Hepatocyte (in vitro differentiated cells): ENCODE results near the gene SERPINB6. TPM values are rescaled to one million over a fixed set of nuclear protein-coding genes. Genes with fewer than 3 reads are reported as not detected.

Experiments used
- DNase-seq: peaks from one replicate; pipeline ENCODE4 v3.0.0-alpha.2; 2016; ENCODE audit warnings: low spot score
- H2AFZ ChIP-seq: fragments of 200-600 bp; sonication (generic); 2 replicates; pipeline ENCODE4 v1.6.0; 2016; ENCODE audit warnings: antibody characterized with exemption, mild to moderate bottlenecking
- H3K27ac ChIP-seq: fragments of 200-600 bp; sonication (generic); 2 replicates; pipeline ENCODE4 v1.5.1; 2016; ENCODE audit warnings: mild to moderate bottlenecking
- H3K27me3 ChIP-seq: fragments of 200-600 bp; sonication (generic); 2 replicates; pipeline ENCODE4 v1.6.1; 2016
- H3K36me3 ChIP-seq: fragments of 200-600 bp; sonication (generic); replicated peaks from 2 replicates; pipeline ENCODE4 v1.5.1; 2016; ENCODE audit warnings: low read depth; ENCODE audit not compliant: insufficient read depth
- H3K4me1 ChIP-seq: fragments of 200-600 bp; sonication (generic); 2 replicates; pipeline ENCODE4 v1.5.1; 2016; ENCODE audit warnings: mild to moderate bottlenecking, moderate library complexity; ENCODE audit not compliant: insufficient read depth
- H3K4me2 ChIP-seq: fragments of 200-600 bp; sonication (generic); 2 replicates; pipeline ENCODE4 v1.6.0; 2016
- H3K4me3 ChIP-seq: fragments of 200-600 bp; sonication (generic); 2 replicates; pipeline ENCODE4 v1.5.1; 2016; ENCODE audit warnings: mild to moderate bottlenecking
- H3K79me2 ChIP-seq: fragments of 200-600 bp; sonication (generic); 2 replicates; pipeline ENCODE4 v1.6.0; 2017; ENCODE audit warnings: mild to moderate bottlenecking
- H3K9me2 ChIP-seq: fragments of 200-600 bp; sonication (generic); replicated peaks from 2 replicates; pipeline ENCODE4 v1.6.0; 2017; ENCODE audit warnings: mild to moderate bottlenecking; ENCODE audit not compliant: insufficient read depth
- H3K9me3 ChIP-seq: fragments of 200-600 bp; sonication (generic); 2 replicates; pipeline ENCODE4 v1.5.1; 2016; ENCODE audit warnings: low read depth, mild to moderate bottlenecking
- H4K20me1 ChIP-seq: fragments of 200-600 bp; sonication (generic); 2 replicates; pipeline ENCODE4 v1.6.0; 2016; ENCODE audit warnings: mild to moderate bottlenecking; ENCODE audit not compliant: insufficient read depth, poor library complexity, severe bottlenecking
- EZH2 ChIP-seq: fragments of 200-600 bp; sonication (generic); IDR thresholded peaks from 2 replicates; pipeline ENCODE4 v1.6.1; 2016; ENCODE audit warnings: antibody characterized with exemption, mild to moderate bottlenecking, borderline replicate concordance
- EZH2phosphoT487 ChIP-seq: fragments of 200-600 bp; sonication (generic); IDR thresholded peaks from one replicate; pipeline ENCODE4 v1.6.1; 2018; ENCODE audit warnings: antibody characterized with exemption, mild to moderate bottlenecking, low read depth, moderate library complexity; ENCODE audit not compliant: unreplicated experiment, severe bottlenecking
- WGBS: methylation state at CpG from one replicate; pipeline ENCODE4 v1.1.6; 2016; ENCODE audit warnings: low lambda C conversion rate; ENCODE audit errors: missing lambda C conversion rate; 5-methylcytosine and 5-hydroxymethylcytosine counted together
- polyA plus RNA-seq: library from polyadenylated mRNA; unstranded; fragments of >200 nt; fragmentation: Nextera tagmentation; extraction: Ambion mirVana; gene quantifications from 2 replicates; pipeline ENCODE4 v1.2.1, GENCODE V29; 2016
- total RNA-seq: library from RNA; depleted of rRNA; stranded (reverse); fragments of >200 nt; gene quantifications from 2 replicates; pipeline ENCODE4 v1.2.3, GENCODE V29; 2014
- TF ChIP-seq, protein P1 (sequence below): fragments of 200-600 bp; sonication (generic); IDR thresholded peaks from 2 replicates; pipeline ENCODE4 v1.5.1; 2016; ENCODE audit warnings: antibody characterized with exemption, mild to moderate bottlenecking; ENCODE audit not compliant: poor library complexity

SERPINB6 gene
- total and polyA plus RNA-seq, 2 experiments from 2014 or later: 87.9 to 109 TPM

DNA sequence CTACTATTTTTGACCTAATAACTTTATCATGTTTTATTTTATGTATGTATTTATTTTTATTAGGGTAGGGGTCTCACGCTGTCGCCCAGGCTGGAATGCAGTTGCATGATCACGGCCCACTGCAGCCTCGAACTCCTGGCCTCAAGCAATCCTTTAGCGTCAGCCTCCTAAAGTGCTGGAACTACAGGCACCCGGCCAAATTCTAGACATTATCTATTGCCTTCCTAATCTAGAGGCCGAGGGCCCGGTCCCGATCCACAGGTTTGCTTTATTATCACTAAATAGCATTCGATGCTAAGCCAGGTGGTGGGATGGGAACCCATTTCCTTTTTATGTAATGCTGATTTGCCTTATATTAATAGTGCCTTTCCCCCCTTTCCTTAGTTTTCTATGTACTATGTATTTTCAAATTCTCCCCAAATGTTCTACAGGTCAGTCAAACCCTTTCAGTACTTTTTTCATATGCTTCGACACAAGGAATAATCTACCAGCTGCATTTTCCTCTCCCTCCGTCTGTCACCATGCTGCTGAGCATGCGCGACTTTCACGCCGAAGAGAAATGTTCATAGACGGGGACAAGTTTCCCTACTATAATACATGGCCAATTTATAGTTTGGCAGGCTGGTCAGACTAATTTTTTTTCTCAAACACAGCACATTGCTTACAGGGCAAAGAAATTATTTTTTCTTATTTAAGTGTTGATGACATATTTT, 6.4 kb downstream of the SERPINB6 start:
- WGBS: 94% methylated on average over 17 of the region's 17 CpGs
- H4K20me1 ChIP-seq: no peaks in the 10 kb centered on the region
- H3K27me3 ChIP-seq: no peaks in the 10 kb centered on the region
- no peak overlapping the region for H3K4me2 ChIP-seq
- no peaks in the 10 kb centered on the region for H3K36me3 ChIP-seq
- H3K4me1 ChIP-seq: peaks cover 31% of the 10 kb centered on the region
- TF ChIP-seq EZH2 (no peak), EZH2phosphoT487 (no peak)
- TF ChIP-seq, protein P1, sequence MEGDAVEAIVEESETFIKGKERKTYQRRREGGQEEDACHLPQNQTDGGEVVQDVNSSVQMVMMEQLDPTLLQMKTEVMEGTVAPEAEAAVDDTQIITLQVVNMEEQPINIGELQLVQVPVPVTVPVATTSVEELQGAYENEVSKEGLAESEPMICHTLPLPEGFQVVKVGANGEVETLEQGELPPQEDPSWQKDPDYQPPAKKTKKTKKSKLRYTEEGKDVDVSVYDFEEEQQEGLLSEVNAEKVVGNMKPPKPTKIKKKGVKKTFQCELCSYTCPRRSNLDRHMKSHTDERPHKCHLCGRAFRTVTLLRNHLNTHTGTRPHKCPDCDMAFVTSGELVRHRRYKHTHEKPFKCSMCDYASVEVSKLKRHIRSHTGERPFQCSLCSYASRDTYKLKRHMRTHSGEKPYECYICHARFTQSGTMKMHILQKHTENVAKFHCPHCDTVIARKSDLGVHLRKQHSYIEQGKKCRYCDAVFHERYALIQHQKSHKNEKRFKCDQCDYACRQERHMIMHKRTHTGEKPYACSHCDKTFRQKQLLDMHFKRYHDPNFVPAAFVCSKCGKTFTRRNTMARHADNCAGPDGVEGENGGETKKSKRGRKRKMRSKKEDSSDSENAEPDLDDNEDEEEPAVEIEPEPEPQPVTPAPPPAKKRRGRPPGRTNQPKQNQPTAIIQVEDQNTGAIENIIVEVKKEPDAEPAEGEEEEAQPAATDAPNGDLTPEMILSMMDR: no peak
- H3K4me3 ChIP-seq: no peak overlapping the region
- H3K27ac ChIP-seq: no peak overlapping the region
- peaks cover 69% of the 10 kb centered on the region for H3K79me2 ChIP-seq
- DNase-seq: no peak
- H2AFZ ChIP-seq: no peak overlapping the region
- H3K9me2 ChIP-seq: no peaks in the 10 kb centered on the region
- H3K9me3 ChIP-seq: no peaks in the 10 kb centered on the region

GRCh38 chr6:2963756-2964155, 7.6 kb downstream of the SERPINB6 start:
- 94% methylated on average over 8 of the region's 8 CpGs for WGBS
- H3K9me2 ChIP-seq: no peaks in the 10 kb centered on the region

GRCh38 chr6:2962636-2963035, 8.7 kb downstream of the SERPINB6 start:
- Histone ChIP-seq H3K4me1 (peaks cover 29% of the 10 kb centered on the region), H3K36me3 (no peaks in the 10 kb centered on the region), H4K20me1 (no peaks in the 10 kb centered on the region), H3K9me3 (no peaks in the 10 kb centered on the region), H3K27me3 (no peaks in the 10 kb centered on the region), H2AFZ (no peak overlapping the region), H3K4me3 (no peak overlapping the region), H3K9me2 (no peaks in the 10 kb centered on the region), H3K27ac (peak overlapping the region; percentile 73), H3K4me2 (peak overlapping the region; percentile 69), H3K79me2 (peaks cover 77% of the 10 kb centered on the region)
- 63% methylated on average over 3 of the region's 3 CpGs for WGBS
- no peak for DNase-seq
- TF ChIP-seq EZH2 (no peak), EZH2phosphoT487 (no peak)
- TF ChIP-seq, protein P1: no peak

More at GRCh38 chr6:2963756-2964155, 7.6 kb downstream of the SERPINB6 start:
- no peak overlapping the region for H3K4me2 ChIP-seq
- TF ChIP-seq, protein P1: no peak
- no peak overlapping the region for H2AFZ ChIP-seq
- no peaks in the 10 kb centered on the region for H4K20me1 ChIP-seq
- no peak overlapping the region for H3K27ac ChIP-seq
- H3K4me3 ChIP-seq: no peak overlapping the region
- H3K27me3 ChIP-seq: no peaks in the 10 kb centered on the region
- no peaks in the 10 kb centered on the region for H3K9me3 ChIP-seq
- peaks cover 29% of the 10 kb centered on the region for H3K4me1 ChIP-seq
- no peak for DNase-seq
- H3K36me3 ChIP-seq: no peaks in the 10 kb centered on the region
- peaks cover 81% of the 10 kb centered on the region for H3K79me2 ChIP-seq
